GM21576 (cell line): ENCODE data around the gene MRPS35.

Experiments used
- ATAC-seq: cut with Tn5 transposase; IDR thresholded peaks from one replicate; pipeline ENCODE4 v1.9.1; 2021; ENCODE audit warnings: mild to moderate bottlenecking, moderate library complexity; ENCODE audit not compliant: unreplicated experiment

The MRPS35 gene

DNA sequence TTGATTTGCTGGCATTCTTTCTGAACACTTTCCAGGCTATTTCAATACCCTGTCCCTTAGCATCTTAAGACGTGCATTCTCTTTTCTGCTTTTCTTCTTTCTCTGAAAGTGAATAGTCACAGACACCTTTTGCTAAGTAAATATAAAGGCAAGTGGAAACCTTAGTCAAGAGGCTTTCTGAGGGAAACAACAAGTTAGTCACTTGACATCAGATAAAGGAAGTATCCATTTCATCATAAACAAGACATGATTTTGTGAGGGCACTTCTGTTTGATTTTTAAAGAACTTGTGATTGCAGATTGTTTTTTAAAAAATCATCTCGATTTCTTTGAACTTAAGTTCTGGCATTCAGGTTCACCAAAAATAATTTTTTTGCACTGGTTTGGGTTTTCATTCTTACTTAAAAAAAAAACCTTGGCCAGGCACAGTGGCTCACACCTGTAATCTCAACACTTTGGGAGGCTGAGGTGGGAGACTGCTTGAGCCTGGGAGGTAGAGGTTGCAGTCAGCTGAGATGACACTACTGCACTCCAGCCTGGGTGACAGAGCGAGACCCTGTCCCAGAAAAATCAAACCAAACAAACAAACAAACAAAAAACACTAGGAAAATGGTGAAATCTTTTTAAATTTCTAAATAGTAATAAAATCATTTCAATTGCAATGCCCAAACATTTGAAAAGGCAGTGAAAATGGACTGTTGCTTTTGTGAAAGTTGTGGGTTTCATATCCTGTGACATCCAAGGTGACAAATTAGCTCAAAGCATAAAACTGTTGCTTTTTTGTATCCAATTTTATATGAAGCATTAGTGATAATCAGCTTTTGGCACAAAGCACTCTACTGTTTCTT lies 61.1 kb downstream of the MRPS35 start:
- no peak for ATAC-seq

DNA sequence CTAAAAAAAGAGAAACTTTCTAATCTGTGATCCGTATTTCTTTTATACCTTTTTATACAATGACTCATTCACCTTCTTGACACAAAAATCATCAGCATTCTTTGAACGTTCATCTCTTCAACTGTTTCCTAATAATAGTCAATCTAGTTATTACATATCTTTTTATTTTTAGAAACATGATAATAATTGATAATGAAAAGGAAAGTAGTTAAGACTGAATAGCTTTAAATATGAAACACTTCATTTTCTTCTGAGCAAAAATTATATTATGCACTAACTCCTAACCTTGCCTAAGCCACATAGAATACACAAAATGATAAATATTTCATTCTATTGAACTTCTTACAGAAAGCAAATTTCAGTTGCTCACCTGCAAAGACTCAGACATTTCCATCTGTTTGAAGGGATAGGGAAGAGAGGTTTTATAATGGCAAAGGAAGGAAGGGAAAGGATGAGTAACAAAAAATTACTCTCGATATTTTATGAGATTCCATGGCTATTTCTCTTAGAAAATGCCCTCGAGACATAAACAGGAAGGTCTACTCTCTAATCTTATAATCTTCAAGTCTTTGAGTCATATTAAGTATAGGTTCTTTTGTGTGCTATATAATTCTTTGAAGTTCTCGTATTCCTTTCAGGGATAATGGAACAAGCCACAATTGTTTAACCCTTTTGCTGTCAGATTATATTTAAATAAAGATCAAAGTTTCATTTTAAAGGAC lies 61.9 kb downstream of the MRPS35 start:
- no peak for ATAC-seq

DNA sequence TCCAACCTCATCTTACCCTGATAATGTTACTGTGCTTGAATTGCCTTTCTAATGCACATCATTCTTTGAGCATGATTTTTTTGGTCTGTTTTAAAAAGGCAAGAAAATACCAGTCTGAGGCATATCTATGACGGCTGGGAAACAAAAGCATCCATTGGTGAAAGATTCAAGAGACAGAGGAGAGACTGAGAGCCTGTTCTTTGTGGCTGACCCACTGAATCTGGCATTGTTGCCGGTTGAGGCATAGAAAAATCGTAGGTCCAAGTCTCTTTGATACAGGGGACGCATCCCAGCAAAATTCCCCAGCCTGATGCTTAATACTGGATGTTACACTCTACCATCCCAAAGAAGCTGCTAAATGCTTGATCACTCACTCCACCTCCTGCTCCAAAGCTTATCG lies 66.5 kb downstream of the MRPS35 start:
- ATAC-seq: no peak

DNA sequence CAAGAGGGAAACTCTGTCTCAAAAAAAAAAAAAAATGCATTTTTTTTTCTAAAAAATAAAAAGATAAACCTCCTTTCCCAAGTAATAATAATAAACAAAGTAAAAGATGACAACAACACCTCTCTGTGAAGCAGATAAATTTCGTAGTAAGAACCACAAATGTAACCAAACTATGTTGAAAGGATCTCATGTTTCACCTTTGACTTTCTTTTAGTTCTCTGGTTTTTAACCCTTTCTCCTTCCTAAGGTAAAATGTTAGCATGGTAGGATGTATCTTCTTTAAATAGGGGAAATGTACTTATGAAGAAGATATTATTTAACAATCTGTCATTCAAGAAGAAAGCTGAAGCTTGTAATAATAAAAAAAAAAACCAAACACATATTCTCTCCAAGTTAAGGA lies 67.6 kb downstream of the MRPS35 start:
- ATAC-seq: no peak

DNA sequence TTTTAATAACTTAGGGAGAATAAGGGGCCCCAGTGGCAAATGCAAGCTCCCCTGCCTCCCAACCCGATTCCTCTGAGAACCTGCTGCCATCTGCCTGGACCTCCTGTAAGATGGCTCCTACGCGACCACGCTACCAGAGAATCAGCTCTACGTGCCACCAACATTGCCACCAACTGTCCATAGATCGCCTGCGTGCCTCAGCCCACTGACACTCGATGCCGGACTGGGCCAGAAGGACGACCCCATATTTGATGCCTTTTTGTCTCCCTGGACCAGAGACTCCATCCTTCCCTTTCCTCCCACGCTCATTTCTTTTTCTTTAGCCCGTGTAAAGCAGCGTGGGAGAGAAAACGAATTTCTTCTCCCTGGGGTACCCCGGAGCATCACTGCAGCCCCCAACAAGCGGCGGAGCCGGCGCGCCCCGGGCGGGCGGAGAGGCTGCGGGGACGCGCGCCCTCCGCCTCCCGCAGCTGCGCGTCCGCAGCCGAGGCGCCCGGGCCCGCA lies 68.8 kb downstream of the MRPS35 start:
- peak; percentile 50 for ATAC-seq

DNA sequence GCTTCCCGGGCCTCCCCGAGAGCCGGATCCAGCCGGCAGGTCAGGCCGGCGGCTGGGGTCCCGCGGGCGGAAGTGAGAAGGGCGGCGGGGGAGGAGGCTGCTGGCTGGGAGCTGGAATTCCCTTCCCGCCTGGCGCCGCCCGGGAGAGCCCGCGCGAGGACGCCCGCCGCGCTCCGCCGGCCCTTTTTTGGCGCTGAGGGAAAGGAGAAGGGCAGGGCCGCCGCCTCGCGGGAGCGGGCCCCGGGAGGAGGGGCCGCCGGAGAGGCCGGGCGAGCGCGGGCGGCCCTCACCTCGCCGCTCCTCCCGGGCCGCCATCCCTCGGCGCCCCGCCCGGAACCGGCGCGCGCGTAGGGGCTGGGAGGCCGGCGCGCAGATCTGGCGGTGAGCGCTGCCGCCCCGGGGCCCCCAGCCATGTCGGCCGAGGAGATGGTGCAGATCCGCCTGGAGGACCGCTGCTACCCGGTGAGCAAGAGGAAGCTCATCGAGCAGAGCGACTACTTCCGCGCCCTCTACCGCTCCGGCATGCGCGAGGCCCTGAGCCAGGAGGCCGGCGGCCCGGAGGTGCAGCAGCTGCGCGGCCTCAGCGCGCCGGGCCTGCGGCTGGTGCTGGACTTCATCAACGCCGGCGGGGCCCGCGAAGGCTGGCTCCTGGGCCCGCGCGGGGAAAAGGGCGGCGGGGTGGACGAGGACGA lies 69.4 kb downstream of the MRPS35 start, which contains the start of the genes KLHL42 and MANSC4:
KLHL42 (plus strand) TSS at position 314 of the 692 bp plus-strand sequence; CDS start at position 412, 98 bp downstream.
MANSC4 (minus strand) TSS at position 317 of the 692 bp plus-strand sequence. CDS start 8,960 bp downstream, outside the sequence.
- peak; percentile 78 for ATAC-seq

DNA sequence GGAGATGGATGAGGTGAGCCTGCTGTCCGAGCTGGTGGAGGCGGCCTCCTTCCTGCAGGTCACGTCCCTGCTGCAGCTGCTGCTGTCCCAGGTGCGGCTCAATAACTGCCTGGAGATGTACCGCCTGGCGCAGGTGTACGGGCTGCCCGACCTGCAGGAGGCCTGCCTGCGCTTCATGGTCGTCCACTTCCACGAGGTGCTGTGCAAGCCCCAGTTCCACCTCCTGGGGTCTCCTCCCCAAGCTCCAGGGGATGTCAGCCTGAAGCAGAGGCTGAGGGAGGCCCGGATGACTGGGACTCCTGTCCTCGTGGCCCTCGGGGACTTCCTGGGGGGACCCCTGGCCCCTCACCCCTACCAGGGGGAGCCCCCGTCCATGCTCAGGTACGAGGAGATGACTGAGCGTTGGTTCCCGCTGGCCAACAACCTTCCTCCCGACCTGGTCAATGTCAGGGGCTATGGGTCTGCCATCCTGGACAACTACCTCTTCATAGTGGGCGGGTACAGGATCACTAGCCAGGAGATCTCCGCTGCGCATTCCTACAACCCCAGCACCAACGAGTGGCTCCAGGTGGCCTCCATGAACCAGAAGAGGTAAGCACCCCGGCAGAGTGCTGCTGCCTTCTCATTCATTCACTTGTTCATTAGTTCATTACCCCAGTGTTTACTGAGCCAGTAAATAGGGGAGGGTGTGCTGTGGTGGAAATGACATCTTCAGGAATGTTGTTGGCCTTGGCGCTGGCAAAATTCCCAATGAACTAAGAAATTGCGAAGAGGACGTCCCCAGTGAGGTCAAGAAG lies 70.2 kb downstream of the MRPS35 start:
- ATAC-seq: peak; percentile 28

DNA sequence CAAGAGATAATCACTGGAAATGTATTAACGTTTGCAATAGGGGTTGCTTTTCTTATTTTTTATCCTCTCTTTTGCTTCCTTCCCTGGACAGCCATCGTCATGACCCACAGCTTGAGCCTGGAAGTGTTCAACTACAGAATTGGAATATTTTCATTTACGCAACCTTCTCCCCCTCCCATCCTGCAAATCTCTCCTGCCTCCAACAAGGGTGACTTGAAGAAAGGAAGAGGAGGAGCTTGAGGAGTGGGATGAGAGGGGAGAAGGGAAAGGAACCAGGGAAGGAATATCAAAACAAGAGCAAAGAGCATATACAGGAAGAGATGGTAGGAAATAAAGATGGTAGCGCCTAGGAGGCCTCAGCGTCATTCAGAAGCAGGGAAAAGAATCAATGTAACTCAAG lies 71.0 kb downstream of the MRPS35 start:
- ATAC-seq: no peak

DNA sequence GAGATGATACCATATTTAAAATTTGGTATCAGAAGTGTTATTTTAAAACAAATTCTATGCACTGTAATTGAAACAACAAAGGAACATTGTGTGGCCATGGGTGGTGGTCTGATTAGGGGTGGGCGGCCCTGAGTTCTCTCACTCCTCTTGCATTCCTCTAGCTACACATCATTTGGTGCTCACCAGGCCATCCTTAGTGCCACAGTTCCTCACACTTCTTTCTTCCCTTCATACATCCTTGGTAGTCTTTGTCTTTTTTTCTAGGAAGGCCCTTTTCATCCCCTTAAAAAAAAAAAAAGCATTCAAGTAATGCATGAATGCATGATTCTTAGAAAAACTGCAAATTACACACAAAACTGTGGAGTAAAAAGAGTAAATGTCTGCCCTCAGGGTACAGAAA lies 71.8 kb downstream of the MRPS35 start:
- no peak for ATAC-seq

DNA sequence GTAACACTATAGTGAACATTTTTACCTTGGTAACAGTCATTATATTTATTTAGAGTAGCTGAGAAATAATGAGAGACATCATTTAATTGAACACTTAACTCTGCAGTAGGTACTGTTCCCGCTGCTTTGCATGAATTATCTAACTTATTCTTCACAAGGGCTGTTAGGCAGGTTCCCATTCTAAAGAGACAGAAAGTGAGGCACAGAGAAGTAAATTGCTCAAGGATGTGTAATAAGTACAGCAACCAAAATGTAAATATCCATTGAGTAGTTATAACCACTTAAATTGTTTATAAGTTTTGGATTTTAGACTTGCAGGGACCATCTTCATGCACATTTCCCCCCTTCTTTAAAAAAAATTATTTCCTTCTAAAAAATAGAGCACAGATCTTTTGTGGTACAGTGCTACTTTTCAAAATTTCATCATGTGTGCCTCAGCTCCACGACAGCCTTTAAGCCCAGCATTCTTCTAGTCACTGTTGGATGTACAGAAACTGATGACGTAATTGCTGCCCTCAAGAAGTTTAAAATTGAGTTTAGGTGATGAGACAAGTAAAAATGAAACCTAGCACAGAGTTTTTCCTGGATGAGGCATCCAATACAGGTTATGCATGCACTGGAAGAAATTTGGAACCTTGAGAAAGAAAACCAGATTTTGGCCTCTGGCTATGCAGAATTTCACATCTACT lies 75.4 kb downstream of the MRPS35 start:
- no peak for ATAC-seq

DNA sequence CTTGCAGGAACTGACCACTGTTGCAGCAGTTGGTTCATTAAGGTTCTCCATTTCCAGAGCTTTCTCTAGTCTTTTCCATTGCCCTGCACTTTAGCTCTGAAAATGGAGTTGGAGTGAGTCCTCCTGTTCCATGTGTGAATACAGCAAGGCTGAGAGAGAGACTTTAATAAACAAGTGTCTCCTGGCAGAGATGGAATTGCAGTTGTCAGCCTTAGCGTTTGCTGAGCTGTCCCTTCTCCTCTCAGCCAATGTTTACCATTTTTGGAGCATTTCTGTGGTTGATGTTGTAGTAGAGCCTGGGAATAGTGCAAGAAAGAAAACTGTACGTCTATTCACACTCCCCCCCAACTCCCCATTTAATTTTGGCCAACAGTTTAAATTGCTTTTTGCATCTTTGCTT lies 76.9 kb downstream of the MRPS35 start:
- ATAC-seq: no peak

DNA sequence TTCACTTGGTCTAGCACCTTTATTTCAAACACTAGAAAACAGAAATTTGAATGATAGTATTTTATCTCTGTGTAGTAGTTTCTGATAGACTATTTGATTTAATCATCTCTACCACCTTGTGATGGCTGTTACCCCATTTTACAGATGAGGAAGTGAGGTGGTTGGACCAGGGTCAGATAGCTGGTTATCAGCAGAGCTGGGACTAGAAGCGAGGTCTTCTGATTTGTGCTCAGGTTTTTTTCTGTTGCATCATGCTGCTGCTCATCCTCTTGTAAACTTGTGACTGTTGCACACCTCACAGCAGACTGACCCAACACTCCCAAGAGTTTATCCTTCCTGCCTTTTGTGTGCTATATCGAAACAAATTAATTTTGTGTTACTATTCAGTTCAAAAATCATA lies 79.5 kb downstream of the MRPS35 start:
- ATAC-seq: no peak

DNA sequence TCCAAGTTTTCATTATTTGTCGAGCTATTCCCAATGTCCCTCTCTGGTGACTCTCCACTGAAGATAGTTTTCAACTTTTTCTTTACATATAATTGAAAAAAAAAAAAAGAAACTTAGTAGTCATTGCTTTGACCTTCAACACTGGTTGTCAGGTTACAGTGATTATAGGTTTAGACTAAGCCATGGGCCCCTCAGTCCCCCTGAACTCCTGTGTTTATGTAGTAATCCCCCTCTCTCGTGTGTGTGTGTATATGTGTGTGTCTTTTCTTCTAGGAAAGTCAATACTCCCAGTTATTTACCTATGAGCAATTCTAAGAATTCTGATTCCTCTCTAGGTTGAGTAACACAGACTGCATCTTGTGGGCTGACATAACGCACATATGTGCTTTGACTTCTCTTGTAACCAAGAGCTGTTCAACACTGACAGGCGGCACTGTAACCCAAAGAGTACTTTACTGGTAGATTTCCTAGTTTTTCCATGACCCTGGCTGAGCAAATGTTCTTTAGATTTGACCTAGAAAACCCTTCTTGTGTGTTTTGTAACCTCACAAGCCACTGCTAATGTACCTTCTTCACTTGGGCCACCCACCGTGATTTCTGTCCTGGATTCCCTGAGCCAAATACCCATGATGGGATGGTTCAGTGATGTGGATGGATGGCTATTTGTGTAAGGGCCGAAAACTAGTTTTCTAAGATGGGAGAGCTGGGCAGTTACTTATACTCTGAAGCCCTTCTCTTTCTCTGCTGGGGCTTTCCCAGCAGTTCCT lies 84.4 kb downstream of the MRPS35 start:
- ATAC-seq: no peak

DNA sequence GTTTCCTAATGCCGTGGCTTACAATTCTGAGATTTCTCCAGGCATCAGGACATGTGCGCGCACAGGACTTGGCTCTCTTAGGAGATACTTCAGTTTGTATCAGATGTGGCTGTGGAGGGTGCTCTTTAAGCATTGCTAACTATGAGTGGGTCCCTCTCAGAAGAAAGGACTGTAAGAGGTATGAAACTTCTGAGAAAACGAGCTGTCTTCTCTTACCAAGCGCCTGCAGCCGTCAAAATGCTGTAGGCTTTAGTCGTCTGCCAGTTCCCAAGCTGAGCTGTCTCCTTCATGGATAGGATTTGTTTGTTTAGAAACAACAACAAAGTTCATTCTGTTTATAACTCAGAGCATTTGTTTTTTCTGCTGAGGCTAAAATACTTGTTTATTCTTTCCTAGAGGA lies 85.5 kb downstream of the MRPS35 start:
- ATAC-seq: no peak

DNA sequence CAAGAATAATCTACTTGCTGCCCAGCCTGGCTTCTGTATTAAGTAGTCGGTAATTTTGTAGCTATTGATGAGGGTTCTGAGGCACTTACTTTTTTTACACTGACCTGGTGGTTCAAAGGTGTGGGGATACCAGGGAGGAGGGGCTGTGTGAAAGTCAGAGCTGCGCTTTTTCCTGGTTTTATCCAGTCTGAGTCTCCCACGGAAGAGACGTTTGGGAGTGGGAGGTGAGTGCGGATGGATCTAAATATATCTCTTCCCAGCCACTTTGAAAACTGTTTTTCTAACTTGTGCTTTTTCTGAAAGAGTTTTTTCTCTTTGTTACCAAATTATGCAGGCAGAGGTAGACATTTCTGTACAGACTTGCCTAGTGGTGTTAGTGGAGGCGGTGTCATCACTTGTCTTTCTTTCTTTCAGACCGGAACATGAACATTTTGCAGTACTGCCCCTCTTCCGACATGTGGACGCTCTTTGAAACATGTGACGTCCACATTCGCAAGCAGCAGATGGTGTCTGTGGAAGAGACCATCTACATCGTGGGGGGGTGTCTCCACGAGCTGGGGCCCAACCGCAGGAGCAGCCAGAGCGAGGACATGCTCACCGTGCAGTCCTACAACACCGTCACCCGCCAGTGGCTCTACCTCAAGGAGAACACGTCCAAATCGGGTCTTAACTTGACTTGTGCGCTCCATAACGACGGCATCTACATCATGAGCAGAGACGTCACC lies 86.8 kb downstream of the MRPS35 start:
- ATAC-seq: no peak

DNA sequence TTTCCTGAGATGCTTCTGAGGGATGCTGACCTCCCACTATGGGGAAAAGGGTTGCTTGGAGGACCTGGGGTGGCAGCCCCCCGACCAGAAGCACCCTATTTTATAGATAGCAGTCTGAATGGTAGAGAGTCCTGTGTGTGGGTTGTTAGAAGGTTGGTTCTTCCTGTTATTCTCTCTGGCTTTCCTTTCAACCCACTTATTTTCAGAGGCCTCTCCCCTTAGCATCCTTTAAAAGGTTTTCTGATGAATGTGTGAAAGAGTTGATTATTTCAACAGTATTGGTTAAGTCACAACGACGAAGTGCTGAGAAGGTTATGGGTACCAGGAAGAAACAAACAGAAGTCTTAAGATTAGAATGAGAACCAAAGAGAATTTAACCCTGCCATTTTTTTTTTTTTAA lies 90.2 kb downstream of the MRPS35 start:
- no peak for ATAC-seq

DNA sequence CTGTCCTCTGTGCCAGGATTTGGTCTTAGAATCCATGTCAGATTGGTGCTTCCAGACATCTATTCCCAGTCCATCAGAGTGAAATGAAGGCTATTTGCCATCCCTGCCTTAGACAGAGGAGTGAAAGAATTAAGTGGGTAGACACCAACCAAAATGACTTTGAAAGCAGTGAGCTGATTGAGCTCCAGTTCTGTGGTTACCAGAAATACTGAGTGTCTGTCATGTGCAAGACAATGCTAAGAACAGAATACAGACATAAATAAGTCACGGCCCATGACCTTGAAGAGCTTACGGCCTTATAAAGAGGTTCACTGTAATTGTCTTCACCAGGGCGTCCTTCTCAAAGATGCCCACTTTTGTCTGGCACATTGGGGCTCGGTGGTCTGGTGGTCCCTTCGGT lies 91.0 kb downstream of the MRPS35 start:
- ATAC-seq: no peak

DNA sequence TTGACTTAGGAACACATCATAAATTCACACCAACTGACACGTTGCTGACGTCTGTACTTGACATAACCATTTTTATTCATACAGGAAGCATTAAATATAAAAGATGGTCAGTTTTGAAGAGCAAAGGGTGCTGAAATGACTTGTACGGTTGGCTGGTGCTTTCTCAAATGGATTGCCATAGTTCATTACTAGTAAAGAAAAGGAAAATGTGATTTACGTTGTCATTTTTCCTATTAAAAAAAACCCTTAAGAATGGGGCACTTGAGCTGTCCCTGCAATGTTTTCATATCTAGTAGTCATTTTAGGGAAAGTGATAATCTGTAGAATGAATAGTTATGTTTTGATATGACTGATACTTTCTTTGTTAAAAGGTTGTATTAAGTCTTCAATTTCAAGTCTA lies 91.9 kb downstream of the MRPS35 start:
- ATAC-seq: no peak

DNA sequence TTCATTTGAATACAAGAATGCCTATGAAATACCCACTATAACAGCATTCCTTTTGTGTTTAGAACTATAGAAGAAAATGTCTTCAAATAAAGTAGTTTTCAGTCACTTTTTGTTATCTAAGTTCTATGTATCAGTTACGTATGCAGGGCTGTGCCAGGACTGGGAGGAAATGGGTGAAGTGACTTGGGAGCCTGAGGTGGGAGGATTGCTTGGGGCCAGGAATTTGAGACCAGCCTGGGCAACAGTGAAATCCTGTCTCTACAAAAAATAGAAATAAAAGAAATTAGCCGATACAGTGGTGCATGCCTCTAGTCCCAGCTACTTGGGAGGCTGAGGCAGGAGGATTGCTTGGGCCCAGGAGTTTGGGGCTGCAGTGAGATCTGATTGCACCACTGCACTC lies 92.3 kb downstream of the MRPS35 start:
- ATAC-seq: no peak
